Esophagus squamous epithelium (tissue), 5 donors: ENCODE data around the gene DOC2A. TPM values are rescaled to one million over a fixed set of nuclear protein-coding genes. Genes with fewer than 3 reads are reported as not detected.

ENCODE experiments used
- DNase-seq: peaks from one replicate; lab custom pipeline; 2025; lab: John Stamatoyannopoulos, UW
- H3K27ac ChIP-seq, 4 donors: fragments of 200-600 bp; sonication (generic); one replicate each; pipeline ENCODE4 v1.5.1; 2016 to 2019; ENCODE audit warnings: mild to moderate bottlenecking in 1 of 4
- H3K27me3 ChIP-seq, 4 donors: fragments of 200-600 bp; sonication (generic); 1 replicate in 3 of 4; 2 replicates in 1 of 4; pipeline versions ENCODE4 v1.5.1 to v1.6.0; 2017 to 2021; ENCODE audit warnings: antibody characterized with exemption in 1 of 4
- H3K36me3 ChIP-seq, 3 donors: fragments of 200-600 bp; sonication (generic); one replicate each; pipeline ENCODE4 v1.5.1; 2016 to 2019
- H3K4me1 ChIP-seq, 3 donors: fragments of 200-600 bp; sonication (generic); one replicate each; pipeline ENCODE4 v1.5.1; 2017 to 2019
- H3K4me3 ChIP-seq, 4 donors: fragments of 200-600 bp; sonication (generic); 1 replicate in 3 of 4; 2 replicates in 1 of 4; pipeline ENCODE4 v1.5.1; 2016 to 2019; ENCODE audit warnings: mild to moderate bottlenecking in 2 of 4, moderate library complexity in 1 of 4
- H3K9me3 ChIP-seq, 3 donors: fragments of 200-600 bp; sonication (generic); one replicate each; pipeline ENCODE4 v1.5.1; 2016 to 2019
- CTCF ChIP-seq, 6 experiments: fragments of 450-650 bp in 4 of 6; fragments of 200-600 bp in 2 of 6; sonication (generic) in 2 of 6; IDR thresholded peaks; one replicate each; pipeline ENCODE4 v1.5.1; 2016 to 2019; ENCODE audit warnings: antibody characterized with exemption in 6 of 6, mild to moderate bottlenecking in 4 of 6, moderate library complexity in 4 of 6
- POLR2A ChIP-seq, 4 donors: fragments of 450-650 bp; IDR thresholded peaks; one replicate each; pipeline ENCODE4 v1.6.1; 2017; ENCODE audit warnings: antibody characterized with exemption in 4 of 4, mild to moderate bottlenecking in 4 of 4, moderate library complexity in 3 of 4
- WGBS, 2 donors: methylation state at CpG; one replicate each; pipeline ENCODE4 v1.1.5; 2018; 5-methylcytosine and 5-hydroxymethylcytosine counted together
- intact Hi-C: fragments of 100-400 bp; cut with DNase I; formaldehyde crosslinking; loops from one replicate; pipeline ENCODE4 v1.15.0; 2022
- total RNA-seq, 4 donors: library from RNA; depleted of rRNA; stranded (reverse); fragments of >200 nt; gene quantifications; one replicate each; pipeline ENCODE4 v1.1.0, GENCODE V29; 2016
- donor health status: DM: yes; HTN: yes; CAD: no.

The DOC2A gene
- total RNA-seq, 4 donors from 2014 or later: 0.50 to 0.76 TPM; not detected in 2

GRCh38 chr16:30032083-30032819, 21.4 kb upstream of the DOC2A start:
- H3K27ac ChIP-seq: no peak overlapping the region
- TF ChIP-seq CTCF (IDR thresholded peaks at IDR 0.05) (peak; percentile 52 to 75 (median 65)), POLR2A (IDR thresholded peaks at IDR 0.05) (no peak)
- H3K4me1 ChIP-seq: peaks cover 6 to 14% (median 11%) of the 10 kb centered on the region in 3 donors
- no peaks in the 10 kb centered on the region for H3K9me3 ChIP-seq
- H3K27me3 ChIP-seq: peaks cover 0 to 95% (median 17%) of the 10 kb centered on the region in 4 donors
- H3K4me3 ChIP-seq: no peak overlapping the region
- H3K36me3 ChIP-seq: no peaks in the 10 kb centered on the region
- 24 to 28% methylated on average over 11 of the region's 12 CpGs for WGBS, 2 donors
- intact Hi-C loops: no loop called here
- DNase-seq: no peak

- H3K27me3 ChIP-seq: peaks cover 0 to 99% (median 17%) of the 10 kb centered on the region in 4 donors
- DNase-seq: no peak
- H3K9me3 ChIP-seq: no peaks in the 10 kb centered on the region
- 21% methylated on average over 8 of the region's 11 CpGs; no CpG with 5 or more reads in 1 of the 2 donors for WGBS, 2 donors
- no peak overlapping the region for H3K27ac ChIP-seq
- intact Hi-C loops: no loop called here
- peaks cover 6 to 14% (median 11%) of the 10 kb centered on the region in 3 donors for H3K4me1 ChIP-seq
- TF ChIP-seq POLR2A (IDR thresholded peaks at IDR 0.05) (no peak), CTCF (IDR thresholded peaks at IDR 0.05) (no peak)
- no peak overlapping the region for H3K4me3 ChIP-seq
- no peaks in the 10 kb centered on the region for H3K36me3 ChIP-seq
Measured at GRCh38 chr16:30031477-30031918, 20.7 kb upstream of the DOC2A start.

- H3K9me3 ChIP-seq: no peaks in the 10 kb centered on the region
- H3K27me3 ChIP-seq: peaks cover 0 to 99% (median 17%) of the 10 kb centered on the region in 4 donors
- peaks cover 6 to 14% (median 11%) of the 10 kb centered on the region in 3 donors for H3K4me1 ChIP-seq
- no peak within 1 kb of the TSS for H3K27ac ChIP-seq
- H3K4me3 ChIP-seq: peak within 1 kb of the TSS in 1 of 4 donors; percentile 37
- 0 to 2% methylated on average over 7 to 18 of the region's 27 CpGs for WGBS, 2 donors
- intact Hi-C loops: no loop called here
- TF ChIP-seq CTCF (IDR thresholded peaks at IDR 0.05): no peak
- no peak for TF ChIP-seq POLR2A (IDR thresholded peaks at IDR 0.05)
- H3K36me3 ChIP-seq: no peaks in the 10 kb centered on the region
- DNase-seq: no peak
Measured at GRCh38 chr16:30030841-30031413, 20.1 kb upstream of the DOC2A start, which contains the start of gene TLCD3B. Gene TLCD3B (minus strand): TSS chr16:30031271. CDS start chr16:30030527, 744 bp downstream.

- Histone ChIP-seq H3K27me3 (peaks cover 0 to 99% (median 17%) of the 10 kb centered on the region in 4 donors), H3K4me1 (peaks cover 6 to 14% (median 11%) of the 10 kb centered on the region in 3 donors)
- WGBS, 2 donors: 14 to 25% methylated on average over 10 to 14 of the region's 23 CpGs
Measured at GRCh38 chr16:30030011-30030685, 19.3 kb upstream of the DOC2A start.

GRCh38 chr16:30028438-30029076, 17.7 kb upstream of the DOC2A start:
- no peaks in the 10 kb centered on the region for H3K36me3 ChIP-seq
- peaks cover 6 to 14% (median 11%) of the 10 kb centered on the region in 3 donors for H3K4me1 ChIP-seq
- H3K27ac ChIP-seq: no peak overlapping the region
- 0 to 15% methylated on average over 6 to 14 of the region's 18 CpGs for WGBS, 2 donors
- intact Hi-C loops: loop anchor here (5.0 kb wide), 1 partner anchor 331 kb away; no protein-coding TSS in a partner anchor
- H3K27me3 ChIP-seq: peaks cover 0 to 98% (median 17%) of the 10 kb centered on the region in 4 donors
- TF ChIP-seq CTCF (IDR thresholded peaks at IDR 0.05) (no peak), POLR2A (IDR thresholded peaks at IDR 0.05) (no peak)
- H3K4me3 ChIP-seq: no peak overlapping the region
- H3K9me3 ChIP-seq: no peaks in the 10 kb centered on the region
- DNase-seq: no peak

More at GRCh38 chr16:30030011-30030685, 19.3 kb upstream of the DOC2A start:
- no peak overlapping the region for H3K27ac ChIP-seq
- no peak for DNase-seq
- no peak overlapping the region for H3K4me3 ChIP-seq
- intact Hi-C loops: no loop called here
- no peaks in the 10 kb centered on the region for H3K36me3 ChIP-seq
- no peak for TF ChIP-seq POLR2A (IDR thresholded peaks at IDR 0.05)
- no peaks in the 10 kb centered on the region for H3K9me3 ChIP-seq
